Globus pallidus (tissue), 1 donor: Measurements from ENCODE around the gene RNF144A.

ENCODE experiments used
- DNase-seq: peaks from one replicate; pipeline ENCODE4 v3.0.0-alpha.2; 2015; ENCODE audit warnings: low spot score

The RNF144A gene

DNA sequence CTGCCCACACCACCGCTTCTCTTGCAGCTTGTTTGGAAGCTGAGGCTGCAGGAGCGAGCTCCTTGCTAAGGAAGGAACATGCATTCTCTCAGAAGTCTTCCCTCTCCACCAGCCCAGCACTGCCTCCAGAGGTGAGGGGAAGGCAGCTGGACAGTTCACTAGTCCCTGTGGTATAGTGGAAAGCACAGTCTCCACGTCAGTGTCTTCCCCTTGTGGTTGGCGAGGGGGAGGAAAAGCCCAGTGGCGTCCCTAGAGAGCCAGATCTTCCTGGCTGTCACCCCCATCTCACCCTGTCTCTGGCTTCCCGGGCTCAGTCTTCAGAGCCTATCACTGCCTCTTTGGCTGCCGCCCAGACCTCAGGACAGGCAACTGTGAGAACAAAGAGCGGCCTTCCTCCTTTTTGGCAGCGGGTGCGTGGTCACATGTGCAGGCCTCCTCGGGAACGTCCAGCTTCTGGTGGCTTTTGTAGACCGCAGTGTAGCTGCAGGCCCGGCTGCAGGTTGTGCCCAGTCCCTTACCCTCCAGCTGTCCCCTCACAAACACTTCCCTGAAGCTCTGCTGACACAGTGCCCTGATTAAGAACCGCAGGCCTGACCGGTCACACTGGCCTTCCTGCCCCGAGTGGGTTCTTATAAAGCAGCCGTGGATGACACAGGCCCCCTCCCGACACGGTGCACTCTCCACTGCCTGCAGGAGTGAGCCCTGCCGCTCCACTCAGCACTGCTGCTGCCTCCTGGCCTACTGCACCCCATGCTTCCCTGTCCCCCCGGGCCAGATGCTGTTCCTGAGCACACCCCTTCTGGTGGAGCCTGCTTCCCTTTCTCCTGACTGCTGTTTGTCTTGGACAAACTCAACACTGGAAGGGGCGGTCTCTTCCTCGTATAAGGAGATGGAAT, 90.9 kb downstream of the RNF144A start:
- peak; percentile 92 for DNase-seq

DNA sequence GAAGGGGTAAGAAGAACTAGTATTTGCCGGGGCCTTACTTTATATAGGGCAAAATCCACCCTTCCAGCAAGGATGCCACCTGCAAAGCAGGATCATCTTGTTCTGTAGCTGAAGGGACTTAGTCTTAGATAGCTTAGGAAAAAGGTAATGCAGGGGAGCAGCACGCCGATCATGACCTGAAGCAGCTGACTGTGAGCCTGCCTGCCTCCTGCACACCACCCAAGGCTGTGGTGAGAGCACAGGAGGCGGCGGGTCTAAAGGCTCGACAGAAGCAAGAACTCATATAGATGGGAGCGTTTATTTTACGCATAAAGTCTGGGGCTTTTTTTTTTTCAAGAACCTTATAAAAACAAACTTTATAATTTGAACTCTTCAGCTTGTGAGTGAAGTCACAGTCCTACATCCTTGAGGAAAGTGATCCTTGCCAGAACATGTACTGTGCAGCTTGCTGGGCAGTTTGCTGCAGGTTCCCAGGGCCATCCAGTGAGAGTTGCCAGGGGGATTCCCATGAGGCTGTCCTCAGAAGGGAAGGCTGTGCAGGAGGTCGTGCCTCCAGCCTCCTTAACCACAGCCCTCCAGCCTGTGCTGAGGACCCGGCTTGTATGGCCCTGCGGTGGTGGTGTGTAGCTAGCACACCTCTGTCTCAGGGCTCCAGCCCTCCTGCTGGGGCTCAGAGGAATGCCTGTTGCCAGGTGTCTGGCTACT, 92.1 kb downstream of the RNF144A start:
- DNase-seq, result no peak

DNA sequence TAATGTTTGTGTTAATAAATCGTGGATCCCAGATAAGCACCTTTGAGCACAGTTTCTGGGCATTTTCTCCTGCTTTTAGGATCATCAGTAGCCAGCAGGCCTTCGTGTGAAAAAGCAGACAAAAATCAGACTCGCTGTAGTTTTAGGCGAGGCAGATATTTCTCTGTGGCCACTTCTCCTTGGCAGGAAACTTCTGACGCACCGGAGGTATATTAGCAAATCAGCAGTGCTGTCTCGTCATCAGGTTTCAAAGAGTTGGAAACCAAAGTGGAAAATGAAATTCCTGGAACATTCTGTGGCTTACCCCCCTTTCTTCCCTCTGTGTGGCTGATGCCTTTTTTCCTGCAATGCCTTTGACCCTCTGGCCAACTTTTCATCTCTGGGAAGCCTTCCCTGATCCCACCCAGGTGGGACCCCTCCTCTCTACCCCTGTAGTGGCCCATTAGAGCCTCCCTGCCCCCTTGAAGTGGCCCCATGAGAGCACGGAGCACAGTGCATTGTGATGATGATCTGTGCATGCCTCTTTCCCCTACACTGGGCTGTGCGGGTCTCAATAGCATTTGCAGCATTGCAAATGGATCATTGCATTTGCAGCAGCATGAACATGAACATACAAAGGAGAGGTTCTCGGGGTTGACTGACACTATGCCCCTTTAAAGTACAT, 93.3 kb downstream of the RNF144A start:
- no peak for DNase-seq

DNA sequence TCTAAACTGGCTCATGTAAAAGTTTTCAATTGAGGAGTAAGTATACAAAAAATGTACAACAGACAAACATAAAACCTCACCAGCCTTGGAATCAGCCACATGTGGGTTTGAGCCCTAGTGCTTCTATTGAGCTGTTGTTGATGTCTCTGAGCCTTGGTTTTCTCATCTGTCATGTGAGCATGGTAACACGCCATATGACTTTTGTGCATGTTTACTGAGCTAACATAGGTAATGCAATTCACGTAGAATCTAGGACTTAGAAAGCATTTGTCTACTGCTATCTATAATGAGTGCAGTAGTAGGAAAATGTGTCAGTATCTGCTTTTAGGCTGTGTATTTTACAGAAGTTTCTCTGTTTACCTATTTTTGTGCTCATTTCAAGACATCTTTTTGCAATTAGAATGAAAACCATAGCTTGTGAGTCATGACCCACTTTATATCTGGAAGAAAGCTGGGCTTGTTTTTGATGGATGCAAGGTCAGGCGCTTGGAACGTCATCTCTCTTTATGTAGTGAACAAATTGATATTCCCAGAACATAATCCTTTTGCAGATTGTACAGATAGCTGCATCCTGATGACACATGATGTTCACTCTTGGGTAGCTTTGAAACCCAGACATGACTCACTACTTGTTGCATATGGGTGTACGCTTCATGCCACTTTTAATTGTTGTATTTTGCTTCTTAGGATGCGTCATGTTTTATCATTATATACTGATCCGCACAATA, 94.3 kb downstream of the RNF144A start:
- no peak for DNase-seq

DNA sequence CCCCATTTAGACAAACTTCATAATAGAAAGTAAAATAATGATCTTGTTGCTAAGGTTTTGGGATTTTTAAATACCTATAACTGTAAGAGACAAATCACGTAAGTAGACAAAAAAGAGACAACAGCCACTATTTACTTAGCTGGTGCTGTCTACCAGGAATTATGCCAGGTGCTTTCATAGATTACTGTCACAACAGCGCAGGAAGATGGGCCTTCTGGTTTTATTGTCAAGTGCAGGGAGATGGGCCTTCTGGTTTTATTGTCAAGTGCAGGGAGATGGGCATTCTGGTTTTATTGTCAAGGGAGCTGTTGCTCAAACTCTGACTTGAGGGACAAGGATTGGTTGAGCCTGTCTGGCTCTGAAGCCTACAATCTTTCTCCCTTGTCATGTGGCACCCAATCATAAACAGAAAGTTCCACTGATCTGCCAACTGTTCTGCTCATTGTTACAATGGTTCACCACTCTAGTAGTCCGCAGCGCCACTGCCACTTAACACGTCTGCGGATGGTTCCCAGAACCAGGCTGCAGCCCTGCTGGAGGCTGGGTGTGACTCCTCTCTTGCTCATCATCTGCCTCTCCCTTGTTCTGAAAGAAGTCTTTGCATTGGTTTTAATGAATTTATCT, 95.0 kb downstream of the RNF144A start:
- peak; percentile 80 for DNase-seq

DNA sequence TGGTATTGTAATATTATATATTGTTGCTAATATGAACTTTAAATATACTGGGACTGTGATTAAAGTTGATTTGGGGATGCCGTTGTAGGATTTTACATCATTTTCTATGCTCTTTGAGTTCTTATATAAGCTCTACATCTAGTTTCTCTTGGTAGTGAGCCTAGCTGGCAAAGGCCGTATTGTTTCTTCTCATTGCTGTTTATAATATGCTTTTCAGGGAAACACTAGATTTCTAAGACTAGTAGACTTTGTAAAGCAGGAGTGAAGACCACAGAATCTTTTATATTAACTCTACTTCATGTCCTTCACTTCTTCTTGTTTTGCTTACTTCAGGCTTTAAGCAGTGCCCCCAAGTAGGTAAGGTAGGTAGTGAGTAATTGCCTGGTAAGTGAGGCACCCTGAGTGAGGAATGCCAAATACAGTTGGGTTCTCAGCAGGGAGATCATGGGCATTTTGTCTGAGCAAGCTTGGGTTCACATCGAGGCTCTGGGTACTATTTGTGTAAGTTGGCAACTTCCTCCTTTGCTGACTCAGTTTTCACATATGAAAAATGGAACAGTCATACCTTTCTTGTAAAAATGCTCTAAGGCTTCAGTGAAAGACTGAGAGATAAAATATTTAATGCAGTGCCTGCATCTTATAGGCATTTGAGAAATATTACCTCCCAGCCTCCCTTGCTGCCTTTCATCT, 96.4 kb downstream of the RNF144A start:
- DNase-seq, result no peak

DNA sequence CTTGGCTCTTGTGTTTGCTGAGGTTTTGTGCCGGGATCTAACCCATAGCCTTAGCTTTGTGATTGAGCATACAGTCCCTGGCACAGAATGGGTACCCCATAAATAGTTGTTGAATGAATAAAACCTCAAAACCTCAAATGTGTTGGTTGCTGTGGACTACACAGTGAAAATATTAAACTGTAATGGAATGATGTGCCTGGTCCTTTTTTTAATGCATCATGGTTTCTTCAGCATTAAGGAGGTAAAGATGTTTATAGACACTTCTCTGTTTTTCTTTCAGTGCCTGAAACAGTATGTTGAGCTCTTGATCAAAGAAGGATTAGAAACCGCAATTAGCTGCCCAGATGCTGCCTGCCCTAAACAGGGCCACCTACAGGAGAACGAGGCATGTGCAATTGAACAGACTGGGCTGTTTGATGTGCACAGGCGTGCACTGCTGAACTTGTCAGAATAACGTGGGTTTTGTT, 97.0 kb downstream of the RNF144A start:
- peak; percentile 78 for DNase-seq

DNA sequence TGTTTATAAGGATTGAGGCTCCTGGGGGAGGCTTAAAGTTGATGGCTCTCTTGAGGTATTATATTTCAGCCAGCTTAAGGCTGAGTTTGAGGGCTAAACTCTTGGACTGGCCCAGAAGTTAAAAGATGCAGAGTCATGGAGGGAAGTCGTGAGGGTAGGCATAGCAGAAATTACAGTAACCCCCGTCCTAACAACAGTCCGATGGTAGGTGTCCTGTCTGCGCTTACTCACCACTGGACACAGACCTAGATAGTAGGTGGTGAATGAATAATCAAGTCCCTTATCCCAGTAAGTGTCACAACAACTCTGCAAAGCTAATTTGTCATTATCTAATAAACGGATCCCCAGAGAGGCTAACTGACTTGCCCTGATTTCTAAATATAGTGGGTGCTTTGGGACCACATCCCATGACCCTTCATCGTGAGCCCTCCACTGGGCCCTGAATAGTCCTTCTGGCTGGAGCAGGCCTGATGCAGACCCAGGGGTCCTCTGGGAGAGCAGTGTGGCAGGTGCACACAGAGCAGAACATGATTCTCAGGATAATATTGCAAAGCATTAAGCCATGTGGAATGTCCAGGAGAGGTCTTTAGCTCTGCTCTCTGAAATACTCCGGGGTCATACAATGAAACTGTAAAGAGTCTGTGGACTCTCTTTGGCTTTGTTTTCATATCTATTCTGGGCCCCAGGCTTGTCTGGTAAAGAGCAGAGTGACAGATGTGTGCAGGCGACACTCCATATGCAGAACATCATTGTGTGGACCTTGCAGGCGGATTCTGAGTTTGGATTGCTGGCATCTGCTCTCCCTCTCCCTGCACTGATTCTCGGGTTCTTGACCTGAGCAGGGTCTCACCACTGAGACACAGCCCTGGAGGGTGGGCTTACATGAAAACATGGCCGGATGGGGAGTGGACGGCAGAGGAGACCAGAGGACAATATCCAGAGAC, 98.1 kb downstream of the RNF144A start:
- no peak for DNase-seq

DNA sequence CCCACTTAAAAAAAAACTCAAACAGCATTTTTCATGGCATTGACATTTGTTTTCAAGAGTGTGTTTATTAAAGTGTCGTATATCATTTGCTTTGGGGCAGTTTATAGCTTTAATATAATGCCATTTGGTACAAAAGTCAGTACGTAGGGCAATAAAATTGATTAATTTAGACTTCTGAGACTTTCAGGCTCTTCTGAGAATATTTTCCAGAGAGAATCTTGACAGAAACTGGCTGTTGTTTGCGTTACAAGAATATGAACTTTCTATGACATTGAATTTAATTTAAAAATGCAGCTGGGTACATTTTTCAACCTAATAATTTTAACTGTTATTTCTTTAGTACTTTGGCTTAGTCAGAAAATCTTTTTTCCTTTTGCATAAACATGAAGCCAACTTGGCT, 98.9 kb downstream of the RNF144A start:
- DNase-seq, result no peak

DNA sequence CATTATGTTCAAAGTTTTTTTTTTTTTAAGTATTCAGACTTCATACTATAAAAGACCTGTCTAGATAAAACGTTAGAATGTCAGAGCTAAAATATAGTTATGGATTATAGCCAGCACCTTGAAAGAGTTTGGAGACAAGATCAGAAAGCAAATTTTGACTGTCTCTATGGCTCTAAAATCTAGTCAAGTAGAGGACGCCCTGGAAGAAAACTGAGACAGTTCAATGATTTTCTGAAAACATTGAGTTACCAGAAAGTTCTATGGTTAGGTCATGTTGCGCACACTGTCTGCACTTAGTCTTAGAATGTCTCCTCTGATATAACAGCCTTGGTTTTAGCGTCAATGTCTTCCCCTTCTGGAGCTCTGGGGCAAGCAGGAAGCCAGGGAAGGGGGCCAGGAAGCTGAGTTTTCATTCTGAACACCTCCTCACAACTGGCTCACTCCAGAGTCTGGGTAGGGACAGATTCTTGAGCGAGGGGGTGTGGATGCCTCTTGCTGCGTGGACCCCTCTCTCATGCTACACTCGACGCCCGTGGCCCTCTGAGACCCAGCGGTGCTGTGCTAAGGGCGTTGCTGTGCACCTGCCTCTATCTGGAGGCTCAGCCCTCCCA, 99.5 kb downstream of the RNF144A start:
- DNase-seq, result no peak

DNA sequence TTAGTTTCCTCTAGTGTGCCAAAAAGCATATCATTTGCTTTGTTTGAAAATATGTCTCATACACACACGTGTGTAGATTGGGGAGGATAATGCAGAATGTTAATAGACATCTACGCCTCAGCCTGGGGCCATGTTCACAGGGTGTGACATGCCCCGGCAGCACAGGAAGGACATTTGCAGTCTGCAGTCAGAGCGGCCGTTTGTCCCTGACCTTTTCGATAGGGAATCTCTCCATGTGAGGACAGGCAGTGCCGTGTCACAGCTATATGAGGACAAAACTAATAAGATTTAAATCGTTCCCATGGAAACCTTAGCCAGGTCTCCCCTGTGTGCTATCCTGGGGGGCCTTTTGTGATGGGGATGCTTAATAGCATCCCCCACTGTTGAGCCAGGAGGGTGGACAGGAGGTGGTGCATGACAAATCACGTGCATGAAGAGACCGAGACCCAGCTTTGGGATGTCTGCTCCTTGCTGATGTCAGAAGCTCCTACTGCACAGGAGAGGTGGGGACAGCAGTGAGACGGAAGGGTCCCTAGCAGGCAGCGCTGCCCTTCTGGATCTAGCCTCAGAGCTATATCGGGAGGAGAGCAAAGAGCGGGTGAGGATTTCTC, 100.6 kb downstream of the RNF144A start:
- DNase-seq, result no peak

DNA sequence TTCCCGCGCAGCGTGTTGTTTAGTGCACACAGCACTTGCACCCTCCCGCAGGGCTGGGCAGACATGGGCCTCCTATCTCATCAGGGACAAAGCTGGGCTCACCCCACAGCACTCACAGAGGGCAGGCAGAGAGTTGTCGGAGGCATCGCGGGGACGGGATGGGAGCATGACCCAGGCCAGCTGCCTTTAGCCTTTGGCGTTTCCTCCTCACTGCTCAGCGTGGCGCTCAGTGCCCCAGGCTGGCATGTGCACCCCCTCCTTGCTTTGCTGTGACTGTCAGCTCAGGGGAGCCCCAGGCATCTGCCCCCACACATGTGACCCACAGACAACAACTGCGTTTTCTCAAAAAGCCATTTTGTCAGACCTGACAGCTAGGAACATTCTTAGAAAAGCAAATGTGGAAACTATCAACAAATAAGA, 101.1 kb downstream of the RNF144A start:
- DNase-seq, result no peak

DNA sequence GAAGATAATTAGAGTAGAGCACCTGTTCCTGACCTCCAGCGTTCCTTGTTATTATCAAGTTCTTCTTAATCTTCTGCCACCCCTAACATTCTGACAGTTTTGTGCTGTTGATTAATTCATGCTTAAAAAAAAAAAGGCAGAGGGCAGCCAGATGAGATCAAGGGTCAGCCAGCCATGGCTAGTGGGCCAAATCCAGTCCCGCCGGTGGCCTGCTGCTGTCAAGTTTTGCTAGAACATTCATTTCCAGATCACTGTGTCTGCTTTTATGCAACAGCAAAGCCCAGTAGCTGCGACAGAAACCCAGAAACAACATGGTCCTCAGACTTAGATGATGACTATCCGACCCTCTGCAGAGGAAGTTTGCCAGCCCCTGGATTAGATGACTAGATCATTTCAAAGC, 101.6 kb downstream of the RNF144A start:
- DNase-seq, result no peak

DNA sequence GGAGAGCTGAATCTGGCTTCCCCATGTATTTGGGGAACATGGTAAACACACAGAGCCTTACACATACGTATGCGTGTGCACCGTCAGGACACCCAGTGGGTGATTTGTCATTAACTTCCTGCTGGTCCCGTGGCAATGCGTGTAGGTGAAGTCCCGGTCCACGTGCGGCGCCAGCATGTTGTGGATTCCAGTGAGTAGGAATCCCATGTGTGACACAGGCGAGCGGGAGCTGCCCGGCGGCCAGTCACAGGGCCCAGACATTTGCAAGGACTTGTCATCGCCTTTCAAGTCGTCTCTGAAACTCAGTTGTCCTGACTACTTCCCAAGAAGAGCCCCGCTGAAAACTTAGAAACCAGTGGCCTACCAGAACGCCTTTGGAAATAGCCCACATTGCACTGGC, 102.0 kb downstream of the RNF144A start:
- DNase-seq, result no peak

DNA sequence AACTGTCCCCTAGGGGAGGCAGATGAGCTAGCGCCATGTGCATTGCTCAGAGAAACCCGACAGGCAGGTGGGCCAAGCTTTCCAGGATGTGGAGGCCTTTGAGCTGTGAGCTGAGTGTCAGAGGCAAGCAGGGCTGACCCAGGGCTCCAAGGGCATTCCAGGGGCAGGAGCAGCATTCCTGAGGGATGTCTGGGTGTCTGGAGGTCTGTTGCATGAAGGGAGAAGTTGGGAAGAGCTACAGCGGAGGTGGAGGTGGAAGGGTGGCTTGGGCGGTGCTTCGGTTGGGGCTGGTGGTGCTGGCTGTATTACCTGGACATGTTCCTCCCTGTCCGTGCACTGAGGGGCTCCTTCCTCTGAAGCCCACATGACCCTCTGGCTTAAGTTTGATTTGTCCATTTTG, 102.8 kb downstream of the RNF144A start:
- DNase-seq, result no peak

DNA sequence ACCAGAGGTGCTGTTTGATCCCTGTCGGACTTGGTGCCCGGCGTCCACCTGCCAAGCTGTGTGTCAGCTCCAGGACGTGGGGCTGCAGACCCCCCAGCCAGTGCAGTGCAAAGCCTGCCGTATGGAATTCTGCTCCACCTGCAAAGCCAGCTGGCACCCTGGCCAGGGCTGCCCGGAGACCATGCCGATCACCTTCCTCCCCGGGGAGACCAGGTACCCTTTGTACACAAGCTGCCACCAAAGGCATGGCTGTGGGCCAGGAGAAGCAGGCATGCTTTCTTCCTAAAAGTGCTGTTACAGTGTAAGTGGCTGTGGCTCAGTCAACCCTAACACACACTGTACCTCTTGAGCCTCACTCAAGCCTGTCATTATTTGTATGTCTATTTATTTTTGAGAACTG, 103.3 kb downstream of the RNF144A start:
- DNase-seq, result no peak

DNA sequence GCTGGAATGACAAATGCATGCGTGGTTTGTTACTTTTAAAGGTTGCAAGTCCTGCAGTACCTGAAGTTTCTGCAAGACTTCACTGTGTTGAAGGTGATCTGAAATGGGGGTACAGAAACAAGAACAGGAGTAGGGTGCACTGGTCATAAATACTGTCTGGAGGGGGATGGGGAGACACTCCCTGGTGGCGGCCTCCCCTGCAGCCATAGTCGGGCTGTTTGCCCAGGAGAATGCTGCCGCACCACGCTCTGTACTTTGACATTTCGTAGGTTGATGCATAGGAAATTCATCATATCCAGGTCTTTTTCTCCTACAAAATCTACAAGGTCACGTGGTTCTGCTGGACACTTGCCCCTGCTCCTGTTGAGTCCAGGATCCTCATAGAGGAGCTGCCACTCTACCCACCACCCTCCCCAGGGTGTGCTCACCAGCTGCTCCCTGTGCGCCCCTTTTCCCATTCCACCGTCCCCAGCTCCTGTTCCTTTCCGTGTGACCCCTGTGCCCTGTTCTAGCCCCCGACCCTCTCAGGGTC, 103.8 kb downstream of the RNF144A start:
- DNase-seq, result no peak

DNA sequence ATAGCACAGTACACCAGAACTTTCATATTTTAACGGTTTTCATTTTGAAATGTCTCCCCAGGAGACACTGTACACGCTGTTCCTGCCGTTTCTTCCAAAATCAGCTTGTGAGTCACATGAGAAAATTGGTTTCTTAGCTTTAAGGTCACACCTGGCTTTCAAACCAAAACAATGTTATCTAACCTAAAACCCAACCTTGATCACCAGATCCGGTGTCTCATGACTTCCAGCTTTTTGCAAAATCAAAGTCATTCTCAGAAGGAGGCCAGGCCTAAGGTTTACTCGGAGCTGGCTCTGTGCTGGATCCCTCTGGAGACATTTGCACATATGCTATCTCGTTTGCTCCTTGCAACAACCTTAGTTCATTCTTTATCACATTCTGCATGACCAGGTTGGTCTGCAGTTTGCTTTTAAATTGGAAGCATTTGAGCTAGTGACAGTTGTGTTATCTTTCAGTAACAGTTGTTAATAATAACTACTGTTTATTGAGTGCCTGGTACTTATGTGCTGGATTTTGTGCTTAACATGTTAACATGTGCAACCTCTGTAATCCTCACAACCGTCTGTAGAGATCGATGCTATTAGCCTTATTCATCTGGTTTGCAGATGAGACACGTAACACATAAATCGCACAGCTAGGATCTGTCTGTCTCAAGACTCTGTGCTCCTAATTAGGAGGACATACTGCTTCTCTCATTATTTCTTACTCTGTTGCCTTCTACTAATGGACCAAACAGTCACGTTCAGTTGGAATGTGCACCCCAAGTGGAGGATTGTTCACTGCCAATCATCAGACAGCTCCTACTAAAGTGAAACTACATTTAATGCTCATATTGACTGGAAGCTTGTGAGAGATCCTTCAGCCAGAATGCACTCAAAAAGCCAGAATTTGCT, 105.5 kb downstream of the RNF144A start:
- no peak for DNase-seq
